ENCODE results near the gene NFAM1.

DNA sequence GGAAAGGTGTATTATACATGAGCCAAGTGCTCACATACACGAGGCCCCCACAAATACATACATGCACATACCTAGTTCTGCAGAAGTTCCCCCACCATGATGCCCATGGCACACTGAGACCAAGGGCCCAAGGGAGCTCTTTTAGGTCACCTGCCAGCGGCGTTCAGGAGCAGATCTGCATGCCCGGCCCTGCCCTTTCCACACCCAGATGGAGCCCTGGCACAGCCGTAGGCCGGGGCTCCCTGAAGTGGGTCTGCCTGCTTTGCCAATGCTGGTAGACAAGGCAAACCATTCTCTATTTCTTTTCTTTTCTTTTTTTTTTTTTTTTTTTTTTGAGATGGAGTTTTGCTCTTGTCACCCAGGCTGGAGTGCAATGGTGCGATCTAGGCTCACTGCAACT lies 21.5 kb downstream of the NFAM1 start:
- TF ChIP-seq, protein P1, sequence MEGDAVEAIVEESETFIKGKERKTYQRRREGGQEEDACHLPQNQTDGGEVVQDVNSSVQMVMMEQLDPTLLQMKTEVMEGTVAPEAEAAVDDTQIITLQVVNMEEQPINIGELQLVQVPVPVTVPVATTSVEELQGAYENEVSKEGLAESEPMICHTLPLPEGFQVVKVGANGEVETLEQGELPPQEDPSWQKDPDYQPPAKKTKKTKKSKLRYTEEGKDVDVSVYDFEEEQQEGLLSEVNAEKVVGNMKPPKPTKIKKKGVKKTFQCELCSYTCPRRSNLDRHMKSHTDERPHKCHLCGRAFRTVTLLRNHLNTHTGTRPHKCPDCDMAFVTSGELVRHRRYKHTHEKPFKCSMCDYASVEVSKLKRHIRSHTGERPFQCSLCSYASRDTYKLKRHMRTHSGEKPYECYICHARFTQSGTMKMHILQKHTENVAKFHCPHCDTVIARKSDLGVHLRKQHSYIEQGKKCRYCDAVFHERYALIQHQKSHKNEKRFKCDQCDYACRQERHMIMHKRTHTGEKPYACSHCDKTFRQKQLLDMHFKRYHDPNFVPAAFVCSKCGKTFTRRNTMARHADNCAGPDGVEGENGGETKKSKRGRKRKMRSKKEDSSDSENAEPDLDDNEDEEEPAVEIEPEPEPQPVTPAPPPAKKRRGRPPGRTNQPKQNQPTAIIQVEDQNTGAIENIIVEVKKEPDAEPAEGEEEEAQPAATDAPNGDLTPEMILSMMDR (IDR thresholded peaks at IDR 0.05): no peak
- TF ChIP-seq, protein P2, sequence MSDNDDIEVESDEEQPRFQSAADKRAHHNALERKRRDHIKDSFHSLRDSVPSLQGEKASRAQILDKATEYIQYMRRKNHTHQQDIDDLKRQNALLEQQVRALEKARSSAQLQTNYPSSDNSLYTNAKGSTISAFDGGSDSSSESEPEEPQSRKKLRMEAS (IDR thresholded peaks at IDR 0.05; ENCODE audit: low read depth): no peak
- no peak for TF ChIP-seq POLR2AphosphoS5 (IDR thresholded peaks at IDR 0.05; ENCODE audit: low read depth, low read length)
- no peak for TF ChIP-seq JUND (IDR thresholded peaks at IDR 0.05)

Data from SK-N-SH (cell line).